Hippocampal formation (tissue), 2 donors: Measurements from ENCODE around the gene MAP2K7.
A peak's percentile ranks its signal among the peaks of the same experiment; 100 is the strongest.

Experiments used
- DNase-seq, 2 donors: peaks; one replicate each; lab custom pipeline; 2025; lab: John Stamatoyannopoulos, UW

MAP2K7 gene

DNA sequence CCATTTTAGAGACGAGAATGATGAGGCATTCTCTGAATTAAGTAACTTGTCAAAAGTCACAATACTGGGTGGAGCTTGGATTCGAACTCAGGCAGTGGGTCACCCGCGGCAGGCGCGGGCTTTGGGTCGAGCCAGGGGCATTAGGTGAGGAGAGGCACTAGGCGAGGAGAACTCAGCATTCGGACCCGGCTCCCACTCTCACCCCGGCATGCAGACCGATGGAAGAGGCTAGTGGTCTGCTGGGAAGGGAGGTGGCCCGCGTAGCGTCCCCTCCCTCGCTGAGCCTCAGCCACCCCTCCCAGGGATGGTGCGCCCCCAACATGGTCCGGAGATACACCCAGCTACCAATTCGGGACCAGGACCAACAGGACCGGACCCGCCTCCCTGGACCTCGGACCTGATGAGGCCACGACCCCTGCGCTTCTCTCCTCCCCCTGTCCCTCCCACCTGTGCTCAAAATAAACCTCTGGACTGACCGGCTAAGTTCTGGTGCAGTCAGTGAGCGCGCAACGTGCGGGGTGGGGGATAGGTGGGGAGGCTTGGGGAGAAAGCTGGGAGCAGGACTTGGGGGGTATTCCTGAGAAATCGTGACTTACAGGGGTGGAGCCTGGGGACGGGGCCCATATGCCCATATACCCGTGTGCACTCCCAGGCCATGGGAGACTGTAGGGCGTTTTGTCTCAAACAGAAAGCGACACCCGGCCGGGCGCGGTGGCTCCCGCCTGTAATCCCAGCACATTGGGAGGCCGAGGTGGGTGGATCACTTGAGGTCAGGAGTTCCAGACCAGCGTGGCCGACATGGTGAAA lies 15.1 kb downstream of the MAP2K7 start:
- no peak for DNase-seq

- peak; percentile 72 to 92 for DNase-seq
These were observed 16.2 kb downstream of the MAP2K7 start, which contains the start of gene SNAPC2 for GRCh38 chr19:7919610-7920518. TSS of gene SNAPC2 (plus strand) at chr19:7920338. CDS start at chr19:7920367, 29 bp downstream.

DNA sequence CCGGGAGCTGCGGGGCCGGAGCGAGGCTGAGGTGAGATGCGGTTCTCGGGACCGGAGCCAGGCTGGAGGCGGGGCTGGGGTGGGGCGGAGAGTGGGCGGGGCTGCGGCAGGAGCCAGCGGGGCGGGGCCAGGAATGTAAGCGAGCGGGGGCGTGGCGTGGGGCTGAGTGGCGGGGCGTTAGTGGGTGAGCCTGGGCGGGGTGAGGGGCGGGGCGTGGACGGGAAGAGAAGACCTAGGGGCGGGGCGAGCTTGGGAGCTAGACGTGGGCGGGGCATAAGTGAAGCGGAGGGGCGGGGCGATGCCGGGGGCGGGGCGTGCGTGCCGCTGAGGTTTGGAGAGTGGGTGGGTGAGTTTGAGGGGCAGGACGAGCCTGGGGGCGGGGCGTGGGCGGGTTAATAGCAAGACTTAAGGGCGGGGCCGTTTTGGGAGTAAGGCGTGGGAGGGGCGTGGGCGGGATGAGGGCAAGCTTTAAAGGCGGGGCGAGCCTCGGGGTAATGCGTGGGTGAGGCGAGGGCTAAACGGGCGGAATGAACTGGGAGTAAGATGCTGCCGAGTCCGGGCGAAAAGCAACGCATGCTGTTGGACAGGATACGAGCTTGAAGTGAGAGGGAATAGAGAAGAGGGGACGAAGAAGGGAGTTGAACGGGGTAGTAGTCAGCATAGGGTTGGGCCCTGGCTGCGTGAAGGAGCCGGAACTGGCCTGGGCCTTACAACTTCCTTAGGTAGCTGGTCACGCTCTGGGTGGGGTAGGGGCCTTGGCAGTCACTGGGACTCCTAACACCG lies 17.0 kb downstream of the MAP2K7 start:
- peak; percentile 98 for DNase-seq

- DNase-seq: no peak
These were observed 17.8 kb downstream of the MAP2K7 start for GRCh38 chr19:7921302-7921966.

DNA sequence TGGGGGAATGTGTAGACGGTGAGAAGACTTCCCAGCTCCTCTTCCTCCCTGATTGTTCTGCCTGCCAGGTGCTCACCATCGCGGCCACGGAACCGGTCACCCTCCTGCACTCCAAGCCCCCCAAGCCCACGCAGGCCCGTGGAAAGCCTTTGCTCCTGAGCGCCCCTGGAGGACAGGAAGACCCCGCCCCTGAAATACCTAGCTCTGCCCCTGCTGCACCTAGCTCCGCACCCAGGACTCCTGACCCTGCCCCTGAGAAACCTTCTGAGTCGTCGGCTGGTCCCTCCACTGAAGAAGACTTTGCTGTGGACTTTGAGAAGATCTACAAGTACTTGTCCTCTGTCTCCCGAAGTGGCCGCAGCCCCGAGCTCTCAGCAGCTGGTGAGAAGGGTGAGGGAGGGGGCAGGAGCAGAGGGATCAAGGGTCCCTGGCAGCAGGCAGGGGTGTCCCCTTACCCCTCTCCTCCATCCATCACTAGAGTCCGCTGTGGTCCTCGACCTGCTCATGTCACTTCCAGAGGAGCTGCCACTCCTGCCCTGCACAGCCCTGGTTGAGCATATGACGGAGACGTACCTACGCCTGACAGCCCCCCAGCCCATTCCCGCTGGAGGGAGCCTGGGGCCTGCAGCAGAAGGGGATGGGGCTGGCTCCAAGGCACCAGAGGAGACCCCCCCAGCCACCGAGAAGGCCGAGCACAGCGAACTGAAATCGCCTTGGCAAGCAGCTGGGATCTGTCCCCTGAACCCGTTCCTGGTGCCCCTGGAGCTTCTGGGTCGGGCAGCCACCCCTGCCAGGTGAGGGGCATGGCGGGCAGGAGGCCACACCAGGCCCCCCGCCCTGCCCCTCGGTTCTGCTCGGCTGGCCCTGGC lies 18.5 kb downstream of the MAP2K7 start:
- DNase-seq: no peak

DNA sequence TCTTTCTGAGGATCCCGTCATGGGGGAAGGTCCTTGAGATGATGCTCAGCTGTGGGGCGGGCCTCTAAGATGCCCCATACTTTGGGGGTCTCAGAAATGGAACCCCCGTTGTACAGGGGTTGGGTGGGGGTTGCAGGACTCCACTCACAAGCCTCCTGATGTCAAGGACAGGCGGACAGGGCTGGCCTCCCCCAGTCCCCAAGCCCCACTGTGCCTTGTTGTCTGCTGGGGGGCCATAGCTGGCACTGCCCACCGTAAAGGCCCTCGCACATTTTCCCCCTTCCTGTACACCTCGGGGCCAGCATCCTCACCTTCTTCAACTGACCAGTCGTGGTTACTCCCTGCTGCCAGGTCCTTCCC lies 19.1 kb downstream of the MAP2K7 start:
- no peak for DNase-seq

- no peak for DNase-seq
These were observed 19.9 kb downstream of the MAP2K7 start for GRCh38 chr19:7923295-7924191.

DNA sequence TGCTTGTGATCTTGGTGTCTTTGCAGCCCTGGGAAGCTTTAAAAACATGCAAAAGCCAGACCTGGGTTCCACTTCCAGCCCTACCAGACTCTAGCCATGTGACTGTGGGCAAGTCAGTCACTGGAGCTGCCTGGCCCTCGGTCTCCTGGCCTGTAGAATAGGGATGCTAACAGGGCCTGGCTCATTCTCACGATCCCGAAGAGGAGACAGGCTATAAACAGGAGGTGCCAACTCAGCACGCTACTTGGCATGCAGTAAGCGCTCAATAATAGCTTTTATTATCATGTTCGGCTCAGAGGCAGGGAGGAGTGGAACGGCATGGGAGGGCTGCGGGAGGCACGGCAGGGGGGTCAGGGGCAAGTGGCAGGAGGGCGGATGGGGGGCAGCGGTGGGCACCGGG lies 20.6 kb downstream of the MAP2K7 start:
- DNase-seq: no peak

DNA sequence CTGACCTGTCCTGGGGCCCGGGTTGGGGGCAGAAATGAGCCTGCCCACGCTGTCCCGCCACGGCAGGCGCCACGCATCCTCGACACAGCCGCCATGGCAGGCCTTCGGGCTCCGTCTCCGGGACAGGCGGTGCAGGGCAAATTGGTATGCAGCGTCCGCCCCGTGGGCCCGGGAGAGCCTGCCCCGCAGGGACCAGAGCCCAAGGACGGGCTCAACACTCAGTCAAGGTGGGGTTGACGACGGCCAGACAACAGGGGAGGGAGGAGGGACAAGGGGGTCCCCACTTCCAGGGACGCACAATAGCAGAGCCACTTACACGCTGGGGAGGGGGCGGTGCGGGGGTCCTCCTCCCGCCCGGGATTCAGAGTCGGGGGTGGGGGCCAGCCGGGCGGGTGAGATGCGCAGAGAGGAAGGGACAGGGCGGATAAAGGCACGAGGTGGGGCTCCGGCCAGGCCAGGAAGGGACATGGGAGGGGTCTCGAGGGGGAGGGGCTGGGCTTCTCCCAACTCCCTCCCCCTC lies 21.0 kb downstream of the MAP2K7 start:
- no peak for DNase-seq

DNA sequence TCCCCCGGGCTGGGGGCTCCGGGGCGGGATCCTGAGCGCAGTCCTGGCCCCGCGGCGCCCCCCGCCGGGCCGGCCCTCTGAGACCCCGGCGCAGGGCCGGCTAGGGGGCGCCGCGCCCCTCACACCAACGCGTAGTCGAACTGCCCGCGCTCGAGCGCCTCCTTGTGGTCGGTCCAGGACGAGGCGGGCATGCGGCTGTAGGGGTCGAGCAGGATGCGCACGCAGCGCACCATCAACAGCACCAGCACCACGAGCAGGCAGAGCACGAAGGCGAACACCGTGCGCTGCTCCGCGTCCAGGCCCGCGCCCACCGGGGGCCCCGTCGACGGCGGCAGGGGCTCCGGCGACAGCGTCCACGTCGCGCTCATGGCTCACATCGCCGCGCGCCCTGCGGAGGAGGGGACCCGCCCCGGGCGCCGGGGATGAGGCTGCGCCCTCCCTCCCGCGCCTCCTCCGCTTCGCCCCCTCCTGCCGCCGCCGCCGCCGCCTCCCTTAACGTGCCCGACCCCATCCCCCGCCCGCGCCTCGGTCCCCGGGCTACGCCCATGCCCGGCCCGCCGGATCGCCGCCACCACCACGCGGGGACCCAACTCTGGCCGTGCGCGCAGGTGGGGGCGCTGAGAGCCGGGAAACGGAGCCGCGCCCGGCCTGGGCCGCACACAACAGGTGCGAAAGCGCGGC lies 21.6 kb downstream of the MAP2K7 start:
- no peak for DNase-seq

GRCh38 chr19:7926021-7926726 lies 22.5 kb downstream of the MAP2K7 start, which contains the start of gene CTXN1:
TSS of gene CTXN1 (minus strand) at chr19:7926135. CDS start at chr19:7925538, 597 bp downstream.
- DNase-seq: peak in 1 of 2 donors; percentile 36

DNA sequence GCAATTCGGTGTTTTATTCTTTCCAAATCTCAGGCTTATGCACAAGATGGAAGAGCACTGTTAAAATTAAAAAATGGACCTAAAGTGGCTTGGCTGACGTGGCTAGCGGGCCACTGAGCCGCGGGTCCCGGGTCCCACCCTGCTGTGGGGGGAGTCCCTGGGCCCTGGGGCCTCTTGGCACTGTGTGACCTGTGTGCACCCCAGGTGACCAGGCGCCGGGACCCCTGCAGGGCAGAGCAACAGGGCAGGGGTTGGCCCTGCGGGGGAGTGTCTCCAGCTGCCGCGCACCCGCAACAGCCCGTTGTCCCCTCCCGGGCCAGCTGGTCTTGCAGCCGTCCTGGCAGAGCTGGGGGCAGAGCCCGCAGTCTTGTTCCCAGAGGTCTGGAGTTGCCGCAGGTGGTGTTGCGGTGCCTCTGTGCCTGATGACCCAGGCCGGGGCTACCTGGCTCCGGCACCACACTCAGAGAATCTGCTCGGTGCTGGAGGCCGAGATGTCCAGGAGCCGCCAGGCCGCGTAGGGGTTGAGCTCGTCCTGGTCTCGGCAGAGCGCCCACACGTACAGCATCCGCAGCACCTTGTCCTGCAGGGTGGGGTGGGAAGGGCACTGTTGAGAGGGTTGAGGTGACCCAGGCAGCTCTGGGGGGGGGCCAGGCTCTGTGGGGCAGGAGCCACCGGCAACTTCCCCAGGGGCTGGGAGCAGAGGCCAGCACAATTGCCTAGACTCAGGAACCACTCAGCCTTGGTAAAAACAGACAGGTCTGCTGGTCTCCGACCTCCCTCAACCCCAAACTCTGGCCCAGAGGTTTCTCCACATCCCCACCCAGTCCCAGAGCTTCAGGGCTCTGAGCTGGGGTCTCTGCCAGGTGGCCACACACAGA lies 23.3 kb downstream of the MAP2K7 start:
- DNase-seq: no peak

DNA sequence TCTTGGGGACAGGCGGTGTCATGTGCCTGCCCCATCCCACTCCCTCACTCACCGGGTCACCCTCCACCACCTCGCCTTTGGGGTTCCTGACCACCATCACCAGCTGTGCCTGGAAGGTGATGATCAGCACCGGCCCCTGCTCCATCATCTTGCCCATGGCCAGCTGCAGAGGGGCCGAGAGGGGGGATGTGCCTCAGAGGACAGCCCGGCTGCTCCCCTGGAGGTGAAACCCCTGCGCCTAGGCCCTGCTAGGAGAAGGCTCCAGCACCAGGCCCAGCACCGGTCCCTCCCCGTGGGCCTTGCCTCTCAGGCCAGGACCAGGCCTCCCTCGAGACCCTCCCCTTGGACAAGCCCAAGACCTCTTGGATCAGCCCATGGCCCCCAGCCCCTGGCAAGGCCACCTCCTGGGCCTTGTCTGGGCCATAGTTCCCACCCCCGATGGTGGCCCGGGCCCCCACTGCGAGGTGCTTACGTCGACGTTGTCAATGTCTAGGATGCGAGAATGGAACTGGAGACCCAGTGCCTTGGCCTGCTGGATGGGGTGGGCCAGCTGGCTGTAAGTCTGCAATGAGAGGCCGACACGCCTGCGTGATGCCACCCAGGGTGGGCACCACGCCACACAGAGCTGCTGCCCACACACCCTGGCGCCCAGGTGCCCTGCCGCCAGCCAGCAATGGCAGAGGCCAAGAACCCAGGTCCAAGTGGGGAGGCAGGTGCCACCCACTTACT lies 24.1 kb downstream of the MAP2K7 start:
- no peak for DNase-seq

- DNase-seq: no peak
These were observed 24.6 kb downstream of the MAP2K7 start for GRCh38 chr19:7928334-7928706.

GRCh38 chr19:7928741-7929701 lies 25.3 kb downstream of the MAP2K7 start:
- DNase-seq: no peak
